GM21447 (cell line): Measurements from ENCODE around the gene MAP3K2.

Experiments used
- ATAC-seq: cut with Tn5 transposase; IDR thresholded peaks from one replicate; pipeline ENCODE4 v1.9.1; 2021; ENCODE audit not compliant: unreplicated experiment

Gene MAP3K2, protein sequence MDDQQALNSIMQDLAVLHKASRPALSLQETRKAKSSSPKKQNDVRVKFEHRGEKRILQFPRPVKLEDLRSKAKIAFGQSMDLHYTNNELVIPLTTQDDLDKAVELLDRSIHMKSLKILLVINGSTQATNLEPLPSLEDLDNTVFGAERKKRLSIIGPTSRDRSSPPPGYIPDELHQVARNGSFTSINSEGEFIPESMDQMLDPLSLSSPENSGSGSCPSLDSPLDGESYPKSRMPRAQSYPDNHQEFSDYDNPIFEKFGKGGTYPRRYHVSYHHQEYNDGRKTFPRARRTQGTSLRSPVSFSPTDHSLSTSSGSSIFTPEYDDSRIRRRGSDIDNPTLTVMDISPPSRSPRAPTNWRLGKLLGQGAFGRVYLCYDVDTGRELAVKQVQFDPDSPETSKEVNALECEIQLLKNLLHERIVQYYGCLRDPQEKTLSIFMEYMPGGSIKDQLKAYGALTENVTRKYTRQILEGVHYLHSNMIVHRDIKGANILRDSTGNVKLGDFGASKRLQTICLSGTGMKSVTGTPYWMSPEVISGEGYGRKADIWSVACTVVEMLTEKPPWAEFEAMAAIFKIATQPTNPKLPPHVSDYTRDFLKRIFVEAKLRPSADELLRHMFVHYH

DNA sequence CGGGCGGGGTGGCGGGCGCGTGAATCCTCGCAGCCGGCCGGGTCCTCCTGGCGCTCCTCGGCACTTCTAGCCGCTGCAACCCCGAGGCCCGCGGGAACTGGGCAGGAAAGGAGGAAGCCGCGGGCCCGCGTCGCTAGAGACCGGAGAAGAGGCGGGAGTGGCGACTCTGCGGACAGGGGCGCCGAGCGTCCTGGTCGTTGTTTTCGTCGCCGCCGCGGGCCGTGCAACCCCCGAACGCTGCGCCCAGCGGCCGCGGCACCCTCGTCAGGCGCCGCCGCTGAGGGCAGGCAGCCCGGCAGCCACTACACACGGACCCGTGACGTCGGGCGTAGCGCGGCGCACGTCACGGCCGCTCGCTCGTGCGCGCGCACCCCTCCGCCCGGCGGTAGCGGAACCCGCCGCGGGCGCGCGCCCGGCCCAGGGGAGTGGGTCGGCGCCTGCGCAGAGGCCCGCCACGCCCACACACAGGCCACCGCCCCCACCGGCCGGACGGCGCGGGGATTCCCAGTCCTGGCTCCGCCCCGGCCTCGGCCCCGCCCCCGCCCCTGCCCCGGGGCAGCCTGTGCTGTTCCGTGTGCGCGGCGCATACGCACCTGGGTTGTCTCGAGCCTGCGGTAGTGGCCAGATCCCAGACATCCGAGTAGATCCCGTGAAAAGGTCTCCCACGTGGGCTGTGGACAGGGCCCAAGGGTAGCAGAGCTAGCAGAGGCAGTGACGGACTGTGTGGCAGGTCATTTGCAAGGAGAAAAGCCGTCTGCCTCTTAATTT is at the start of gene MAP3K2:
MAP3K2 (minus strand) TSS at position 321 of the 768 bp plus-strand sequence. CDS start 44,846 bp downstream, outside the sequence.
- ATAC-seq = peak; percentile 57

DNA sequence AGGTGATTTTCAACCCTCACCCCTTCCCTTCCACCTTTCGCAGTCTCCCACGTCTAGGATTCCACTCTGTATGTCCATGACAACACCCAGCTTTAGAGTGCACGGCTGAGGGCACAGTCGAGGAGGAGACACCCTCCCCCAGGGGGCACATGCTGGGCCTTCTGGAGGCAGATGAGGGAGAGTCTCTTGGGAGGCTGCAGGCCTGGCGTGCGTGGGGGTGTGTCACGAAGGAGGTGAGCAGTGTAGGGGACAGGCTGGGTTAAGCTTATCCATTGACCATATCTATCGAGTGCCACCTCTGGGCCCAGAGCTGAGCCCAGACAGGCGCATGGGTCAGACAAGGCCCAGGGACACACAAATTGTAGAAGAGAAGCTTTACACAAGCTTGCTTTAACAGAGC is 49.3 kb upstream of the MAP3K2 start:
- ATAC-seq = no peak

DNA sequence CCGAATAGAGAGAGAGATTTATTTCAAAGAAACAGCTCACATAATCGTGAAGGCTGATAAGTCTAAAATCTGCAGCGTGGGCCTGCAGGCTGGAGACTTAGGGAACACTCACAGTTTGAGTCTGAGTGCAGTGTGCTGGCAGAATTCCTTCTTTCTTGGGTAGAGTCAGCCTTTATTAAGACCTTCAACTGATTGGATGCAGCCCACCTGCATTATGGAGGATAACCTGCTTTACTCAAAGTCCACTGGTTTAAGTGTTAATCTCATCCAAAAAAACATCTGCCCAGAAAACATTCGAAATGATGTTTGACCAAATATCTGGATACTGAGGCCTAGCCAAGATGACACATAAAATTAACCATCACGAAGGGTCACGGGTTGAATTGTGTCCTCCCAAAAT is 46.7 kb upstream of the MAP3K2 start:
- no peak for ATAC-seq

DNA sequence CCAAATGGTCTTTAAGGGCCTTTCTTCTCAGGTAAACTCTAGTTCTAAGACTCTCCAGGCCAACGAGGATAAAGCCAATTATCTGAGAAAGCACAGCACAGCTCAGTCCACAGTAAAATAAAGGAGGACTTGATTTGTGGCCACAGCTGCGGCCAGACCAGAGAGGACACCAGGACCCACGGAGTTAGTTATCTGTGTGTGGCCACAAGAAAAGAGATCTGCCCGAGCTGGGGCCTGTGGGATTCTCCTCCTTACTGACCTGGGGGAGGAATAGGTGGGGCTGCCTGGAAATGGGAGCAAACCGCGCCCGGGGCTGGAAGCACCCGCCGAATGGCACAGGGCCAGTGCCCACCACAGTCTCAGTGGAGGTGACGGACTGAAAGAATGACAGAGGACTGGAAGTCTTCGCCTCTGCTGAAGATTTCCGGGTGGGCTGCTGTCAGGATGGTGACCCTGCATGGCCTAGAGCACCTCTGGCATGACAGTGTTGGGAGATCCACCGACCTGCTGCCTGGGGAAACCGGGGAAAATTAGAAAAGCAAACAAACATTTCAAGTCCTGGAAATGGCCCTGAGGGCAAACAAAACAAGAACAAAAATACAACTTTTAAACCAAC is 43.7 kb upstream of the MAP3K2 start:
- ATAC-seq = no peak

DNA sequence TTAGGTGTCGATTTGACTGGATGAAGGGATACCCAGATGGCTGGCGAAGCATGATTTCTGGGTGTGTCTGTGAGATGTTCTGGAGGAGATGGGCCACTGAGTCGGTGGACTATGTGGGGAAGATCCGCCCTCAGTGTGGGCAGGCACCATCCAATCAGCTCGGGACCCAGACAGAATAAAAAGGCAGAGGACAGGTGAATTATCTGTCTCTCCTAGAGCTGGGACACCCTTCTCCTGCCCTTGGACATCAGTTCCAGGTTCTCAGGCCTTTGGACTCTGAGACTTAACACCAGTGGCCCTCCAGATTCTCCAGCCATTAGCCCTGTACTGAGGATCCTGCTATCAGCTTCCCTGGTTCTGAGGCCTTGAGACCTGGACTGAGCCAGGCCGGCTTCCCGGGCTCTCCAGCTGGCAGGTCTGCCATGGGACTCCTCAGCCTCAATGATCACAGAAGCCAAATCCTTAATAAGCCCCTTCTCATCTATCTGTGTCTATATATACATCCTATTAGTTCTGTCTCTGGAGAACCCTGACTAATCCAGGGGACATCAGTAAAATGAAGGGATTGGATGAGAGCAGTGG is 42.2 kb upstream of the MAP3K2 start:
- ATAC-seq = no peak

DNA sequence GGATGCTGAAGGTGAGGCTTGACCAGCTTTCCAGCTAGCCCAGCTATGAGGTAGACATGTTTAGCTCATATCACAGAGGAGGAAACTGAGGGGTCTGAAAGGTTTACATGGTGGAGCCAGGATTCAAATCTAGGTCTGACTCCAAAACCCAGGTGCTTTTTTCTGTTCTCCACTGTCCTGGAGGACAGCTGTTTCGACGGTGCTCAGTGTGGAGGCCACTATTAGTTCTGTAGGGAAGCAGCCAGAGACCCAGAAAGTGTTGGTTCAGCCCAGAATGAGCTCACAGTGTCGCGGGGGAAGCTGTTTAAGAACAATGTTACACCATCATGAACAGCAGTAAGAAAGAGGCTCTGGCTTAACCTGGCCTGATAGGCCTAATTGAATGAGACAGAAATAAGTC is 41.5 kb upstream of the MAP3K2 start:
- no peak for ATAC-seq

DNA sequence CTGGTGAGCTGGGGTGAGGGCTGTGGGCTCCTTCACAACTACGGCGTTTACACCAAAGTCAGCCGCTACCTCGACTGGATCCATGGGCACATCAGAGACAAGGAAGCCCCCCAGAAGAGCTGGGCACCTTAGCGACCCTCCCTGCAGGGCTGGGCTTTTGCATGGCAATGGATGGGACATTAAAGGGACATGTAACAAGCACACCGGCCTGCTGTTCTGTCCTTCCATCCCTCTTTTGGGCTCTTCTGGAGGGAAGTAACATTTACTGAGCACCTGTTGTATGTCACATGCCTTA is 41.0 kb upstream of the MAP3K2 start:
- no peak for ATAC-seq

DNA sequence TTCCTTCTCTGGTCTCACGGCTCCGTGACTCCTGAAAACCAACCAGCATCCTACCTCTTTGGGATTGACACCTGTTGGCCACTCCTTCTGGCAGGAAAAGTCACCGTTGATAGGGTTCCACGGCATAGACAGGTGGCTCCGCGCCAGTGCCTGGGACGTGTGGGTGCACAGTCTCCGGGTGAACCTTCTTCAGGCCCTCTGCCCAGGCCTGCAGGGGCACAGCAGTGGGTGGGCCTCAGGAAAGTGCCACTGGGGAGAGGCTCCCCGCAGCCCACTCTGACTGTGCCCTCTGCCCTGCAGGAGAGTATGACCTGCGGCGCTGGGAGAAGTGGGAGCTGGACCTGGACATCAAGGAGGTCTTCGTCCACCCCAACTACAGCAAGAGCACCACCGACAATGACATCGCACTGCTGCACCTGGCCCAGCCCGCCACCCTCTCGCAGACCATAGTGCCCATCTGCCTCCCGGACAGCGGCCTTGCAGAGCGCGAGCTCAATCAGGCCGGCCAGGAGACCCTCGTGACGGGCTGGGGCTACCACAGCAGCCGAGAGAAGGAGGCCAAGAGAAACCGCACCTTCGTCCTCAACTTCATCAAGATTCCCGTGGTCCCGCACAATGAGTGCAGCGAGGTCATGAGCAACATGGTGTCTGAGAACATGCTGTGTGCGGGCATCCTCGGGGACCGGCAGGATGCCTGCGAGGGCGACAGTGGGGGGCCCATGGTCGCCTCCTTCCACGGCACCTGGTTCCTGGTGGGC is 40.5 kb upstream of the MAP3K2 start:
- no peak for ATAC-seq

DNA sequence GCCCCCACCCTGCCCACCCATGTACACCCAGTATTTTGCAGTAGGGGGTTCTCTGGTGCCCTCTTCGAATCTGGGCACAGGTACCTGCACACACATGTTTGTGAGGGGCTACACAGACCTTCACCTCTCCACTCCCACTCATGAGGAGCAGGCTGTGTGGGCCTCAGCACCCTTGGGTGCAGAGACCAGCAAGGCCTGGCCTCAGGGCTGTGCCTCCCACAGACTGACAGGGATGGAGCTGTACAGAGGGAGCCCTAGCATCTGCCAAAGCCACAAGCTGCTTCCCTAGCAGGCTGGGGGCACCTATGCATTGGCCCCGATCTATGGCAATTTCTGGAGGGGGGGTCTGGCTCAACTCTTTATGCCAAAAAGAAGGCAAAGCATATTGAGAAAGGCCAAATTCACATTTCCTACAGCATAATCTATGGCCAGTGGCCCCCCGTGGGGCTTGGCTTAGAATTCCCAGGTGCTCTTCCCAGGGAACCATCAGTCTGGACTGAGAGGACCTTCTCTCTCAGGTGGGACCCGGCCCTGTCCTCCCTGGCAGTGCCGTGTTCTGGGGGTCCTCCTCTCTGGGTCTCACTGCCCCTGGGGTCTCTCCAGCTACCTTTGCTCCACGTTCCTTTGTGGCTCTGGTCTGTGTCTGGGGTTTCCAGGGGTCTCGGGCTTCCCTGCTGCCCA is 39.7 kb upstream of the MAP3K2 start:
- no peak for ATAC-seq

DNA sequence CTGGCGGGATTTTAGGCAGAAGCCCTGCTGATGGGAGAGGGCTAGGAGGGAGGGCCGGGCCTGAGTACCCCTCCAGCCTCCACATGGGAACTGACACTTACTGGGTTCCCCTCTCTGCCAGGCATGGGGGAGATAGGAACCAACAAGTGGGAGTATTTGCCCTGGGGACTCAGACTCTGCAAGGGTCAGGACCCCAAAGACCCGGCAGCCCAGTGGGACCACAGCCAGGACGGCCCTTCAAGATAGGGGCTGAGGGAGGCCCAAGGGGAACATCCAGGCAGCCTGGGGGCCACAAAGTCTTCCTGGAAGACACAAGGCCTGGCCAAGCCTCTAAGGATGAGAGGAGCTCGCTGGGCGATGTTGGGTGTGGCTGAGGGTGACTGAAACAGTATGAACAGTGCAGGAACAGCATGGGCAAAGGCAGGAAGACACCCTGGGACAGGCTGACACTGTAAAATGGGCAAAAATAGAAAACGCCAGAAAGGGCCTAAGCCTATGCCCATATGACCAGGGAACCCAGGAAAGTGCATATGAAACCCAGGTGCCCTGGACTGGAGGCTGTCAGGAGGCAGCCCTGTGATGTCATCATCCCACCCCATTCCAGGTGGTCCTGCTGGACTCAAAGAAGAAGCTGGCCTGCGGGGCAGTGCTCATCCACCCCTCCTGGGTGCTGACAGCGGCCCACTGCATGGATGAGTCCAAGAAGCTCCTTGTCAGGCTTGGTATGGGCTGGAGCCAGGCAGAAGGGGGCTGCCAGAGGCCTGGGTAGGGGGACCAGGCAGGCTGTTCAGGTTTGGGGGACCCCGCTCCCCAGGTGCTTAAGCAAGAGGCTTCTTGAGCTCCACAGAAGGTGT is 39.0 kb upstream of the MAP3K2 start:
- no peak for ATAC-seq

DNA sequence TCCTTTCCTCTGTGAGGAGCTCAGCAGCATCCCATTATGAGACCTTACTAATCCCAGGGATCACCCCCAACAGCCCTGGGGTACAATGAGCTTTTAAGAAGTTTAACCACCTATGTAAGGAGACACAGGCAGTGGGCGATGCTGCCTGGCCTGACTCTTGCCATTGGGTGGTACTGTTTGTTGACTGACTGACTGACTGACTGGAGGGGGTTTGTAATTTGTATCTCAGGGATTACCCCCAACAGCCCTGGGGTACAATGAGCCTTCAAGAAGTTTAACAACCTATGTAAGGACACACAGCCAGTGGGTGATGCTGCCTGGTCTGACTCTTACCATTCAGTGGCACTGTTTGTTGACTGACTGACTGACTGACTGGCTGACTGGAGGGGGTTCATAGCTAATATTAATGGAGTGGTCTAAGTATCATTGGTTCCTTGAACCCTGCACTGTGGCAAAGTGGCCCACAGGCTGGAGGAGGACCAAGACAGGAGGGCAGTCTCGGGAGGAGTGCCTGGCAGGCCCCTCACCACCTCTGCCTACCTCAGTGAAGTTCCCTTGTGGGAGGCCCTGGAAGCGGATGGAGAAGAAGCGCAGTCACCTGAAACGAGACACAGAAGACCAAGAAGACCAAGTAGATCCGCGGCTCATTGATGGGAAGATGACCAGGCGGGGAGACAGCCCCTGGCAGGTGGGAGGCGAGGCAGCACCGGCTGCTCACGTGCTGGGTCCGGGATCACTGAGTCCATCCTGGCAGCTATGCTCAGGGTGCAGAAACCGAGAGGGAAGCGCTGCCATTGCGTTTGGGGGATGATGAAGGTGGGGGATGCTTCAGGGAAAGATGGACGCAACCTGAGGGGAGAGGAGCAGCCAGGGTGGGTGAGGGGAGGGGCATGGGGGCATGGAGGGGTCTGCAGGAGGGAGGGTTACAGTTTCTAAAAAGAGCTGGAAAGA is 38.0 kb upstream of the MAP3K2 start:
- no peak for ATAC-seq

DNA sequence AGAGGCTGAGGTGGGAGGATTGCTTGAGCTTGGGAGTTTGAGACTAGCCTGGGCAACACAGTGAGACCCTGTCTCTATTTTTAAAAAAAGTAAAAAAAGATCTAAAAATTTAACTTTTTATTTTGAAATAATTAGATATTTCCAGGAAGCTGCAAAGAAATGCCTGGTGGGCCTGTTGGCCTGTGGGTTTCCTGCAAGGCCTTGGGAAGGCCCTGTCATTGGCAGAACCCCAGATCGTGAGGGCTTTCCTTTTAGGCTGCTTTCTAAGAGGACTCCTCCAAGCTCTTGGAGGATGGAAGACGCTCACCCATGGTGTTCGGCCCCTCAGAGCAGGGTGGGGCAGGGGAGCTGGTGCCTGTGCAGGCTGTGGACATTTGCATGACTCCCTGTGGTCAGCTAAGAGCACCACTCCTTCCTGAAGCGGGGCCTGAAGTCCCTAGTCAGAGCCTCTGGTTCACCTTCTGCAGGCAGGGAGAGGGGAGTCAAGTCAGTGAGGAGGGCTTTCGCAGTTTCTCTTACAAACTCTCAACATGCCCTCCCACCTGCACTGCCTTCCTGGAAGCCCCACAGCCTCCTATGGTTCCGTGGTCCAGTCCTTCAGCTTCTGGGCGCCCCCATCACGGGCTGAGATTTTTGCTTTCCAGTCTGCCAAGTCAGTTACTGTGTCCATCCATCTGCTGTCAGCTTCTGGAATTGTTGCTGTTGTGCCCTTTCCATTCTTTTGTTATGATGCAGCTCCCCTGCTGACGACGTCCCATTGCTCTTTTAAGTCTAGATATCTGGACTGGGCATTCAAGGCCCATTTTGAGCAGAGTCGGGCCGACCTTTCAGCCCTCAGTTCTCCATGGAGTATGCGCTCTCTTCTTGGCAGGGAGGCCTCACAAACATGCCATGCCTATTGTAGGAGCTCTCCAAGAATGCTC is 37.1 kb upstream of the MAP3K2 start:
- ATAC-seq = no peak

DNA sequence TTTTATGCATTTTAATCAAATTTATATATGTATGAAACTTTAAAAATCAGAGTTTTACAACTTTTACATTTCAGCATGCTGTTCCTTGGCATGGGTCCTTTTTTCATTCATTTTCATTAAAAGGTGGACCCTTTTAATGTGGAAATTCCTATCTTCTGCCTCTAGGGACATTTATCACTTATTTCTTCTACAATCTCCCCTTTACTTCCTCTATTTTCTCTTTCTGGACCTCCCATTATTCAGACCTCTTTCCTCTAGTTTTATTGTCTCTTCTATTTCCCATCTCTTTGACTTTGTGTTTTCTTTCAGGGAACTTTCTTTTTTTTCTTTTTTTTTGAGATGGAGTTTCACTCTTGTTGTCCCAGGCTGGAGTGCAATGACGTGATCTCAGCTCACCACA is 36.1 kb upstream of the MAP3K2 start:
- no peak for ATAC-seq

DNA sequence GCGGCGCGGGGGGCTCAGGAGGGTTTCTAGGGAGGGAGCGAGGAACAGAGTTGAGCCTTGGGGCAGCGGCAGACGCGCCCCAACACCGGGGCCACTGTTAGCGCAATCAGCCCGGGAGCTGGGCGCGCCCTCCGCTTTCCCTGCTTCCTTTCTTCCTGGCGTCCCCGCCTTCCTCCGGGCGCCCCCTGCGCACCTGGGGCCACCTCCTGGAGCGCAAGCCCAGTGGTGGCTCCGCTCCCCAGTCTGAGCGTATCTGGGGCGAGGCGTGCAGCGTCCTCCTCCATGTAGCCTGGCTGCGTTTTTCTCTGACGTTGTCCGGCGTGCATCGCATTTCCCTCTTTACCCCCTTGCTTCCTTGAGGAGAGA is 35.7 kb upstream of the MAP3K2 start:
- no peak for ATAC-seq

DNA sequence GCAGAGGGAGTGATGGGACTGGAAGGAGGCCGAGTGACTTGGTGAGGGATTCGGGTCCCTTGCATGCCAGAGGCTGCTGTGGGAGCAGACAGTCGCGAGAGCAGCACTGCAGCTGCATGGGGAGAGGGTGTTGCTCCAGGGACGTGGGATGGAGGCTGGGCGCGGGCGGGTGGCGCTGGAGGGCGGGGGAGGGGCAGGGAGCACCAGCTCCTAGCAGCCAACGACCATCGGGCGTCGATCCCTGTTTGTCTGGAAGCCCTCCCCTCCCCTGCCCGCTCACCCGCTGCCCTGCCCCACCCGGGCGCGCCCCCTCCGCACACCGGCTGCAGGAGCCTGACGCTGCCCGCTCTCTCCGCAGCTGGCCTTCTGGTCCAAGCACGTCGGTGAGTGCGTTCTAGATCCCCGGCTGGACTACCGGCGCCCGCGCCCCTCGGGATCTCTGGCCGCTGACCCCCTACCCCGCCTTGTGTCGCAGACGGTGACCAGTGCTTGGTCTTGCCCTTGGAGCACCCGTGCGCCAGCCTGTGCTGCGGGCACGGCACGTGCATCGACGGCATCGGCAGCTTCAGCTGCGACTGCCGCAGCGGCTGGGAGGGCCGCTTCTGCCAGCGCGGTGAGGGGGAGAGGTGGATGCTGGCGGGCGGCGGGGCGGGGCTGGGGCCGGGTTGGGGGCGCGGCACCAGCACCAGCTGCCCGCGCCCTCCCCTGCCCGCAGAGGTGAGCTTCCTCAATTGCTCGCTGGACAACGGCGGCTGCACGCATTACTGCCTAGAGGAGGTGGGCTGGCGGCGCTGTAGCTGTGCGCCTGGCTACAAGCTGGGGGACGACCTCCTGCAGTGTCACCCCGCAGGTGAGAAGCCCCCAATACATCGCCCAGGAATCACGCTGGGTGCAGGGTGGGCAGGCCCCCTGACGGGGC is 35.0 kb upstream of the MAP3K2 start:
- no peak for ATAC-seq
